Coronary artery (tissue), 2 donors: Measurements from ENCODE around the gene DYNLT2B.
"Not testable (repeated sequence)": the region's sequence is repeated elsewhere in the genome, so short reads cannot be mapped to it uniquely, and the experiment has no call there.

ENCODE experiments used
- DNase-seq: peaks from one replicate; pipeline ENCODE4 v3.0.0-alpha.2; 2017; ENCODE audit warnings: low spot score
- H3K27ac ChIP-seq, 2 donors: fragments of 200-600 bp; sonication (generic); one replicate each; pipeline ENCODE4 v1.5.1; 2016 to 2019
- H3K4me3 ChIP-seq: fragments of 200-600 bp; sonication (generic); 2 replicates; pipeline ENCODE4 v1.5.1; 2016; ENCODE audit warnings: mild to moderate bottlenecking, moderate library complexity
- TF ChIP-seq, protein P1 (sequence below): fragments of 200-600 bp; sonication (generic); IDR thresholded peaks from one replicate; pipeline ENCODE4 v1.5.1; 2019; ENCODE audit warnings: antibody characterized with exemption

DYNLT2B gene

GRCh38 chr3:196315821-196316220, 2.2 kb downstream of the DYNLT2B start:
- no peak for DNase-seq

DNA sequence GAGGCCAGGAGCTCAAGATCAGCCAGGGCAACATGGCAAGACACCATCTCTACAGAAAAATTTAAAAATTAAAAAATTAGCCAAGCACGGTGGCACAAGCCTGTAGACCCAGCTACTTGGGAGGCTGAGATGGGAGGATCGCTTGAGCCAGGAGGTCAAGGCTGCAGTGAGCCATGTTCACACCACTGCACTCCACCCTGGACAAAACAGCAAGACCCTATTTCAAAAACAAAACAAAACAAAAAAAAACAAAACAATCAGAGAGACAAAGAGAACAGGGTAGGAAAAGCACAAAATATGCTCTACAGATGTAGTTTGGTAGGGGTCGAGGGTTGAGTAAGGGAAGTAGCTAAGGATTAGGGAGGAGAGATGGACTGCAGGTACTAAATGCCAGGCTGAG, 3.4 kb downstream of the DYNLT2B start:
- H3K4me3 ChIP-seq: no peak overlapping the region
- H3K27ac ChIP-seq: no peak overlapping the region
- DNase-seq: no peak
- TF ChIP-seq, protein P1, sequence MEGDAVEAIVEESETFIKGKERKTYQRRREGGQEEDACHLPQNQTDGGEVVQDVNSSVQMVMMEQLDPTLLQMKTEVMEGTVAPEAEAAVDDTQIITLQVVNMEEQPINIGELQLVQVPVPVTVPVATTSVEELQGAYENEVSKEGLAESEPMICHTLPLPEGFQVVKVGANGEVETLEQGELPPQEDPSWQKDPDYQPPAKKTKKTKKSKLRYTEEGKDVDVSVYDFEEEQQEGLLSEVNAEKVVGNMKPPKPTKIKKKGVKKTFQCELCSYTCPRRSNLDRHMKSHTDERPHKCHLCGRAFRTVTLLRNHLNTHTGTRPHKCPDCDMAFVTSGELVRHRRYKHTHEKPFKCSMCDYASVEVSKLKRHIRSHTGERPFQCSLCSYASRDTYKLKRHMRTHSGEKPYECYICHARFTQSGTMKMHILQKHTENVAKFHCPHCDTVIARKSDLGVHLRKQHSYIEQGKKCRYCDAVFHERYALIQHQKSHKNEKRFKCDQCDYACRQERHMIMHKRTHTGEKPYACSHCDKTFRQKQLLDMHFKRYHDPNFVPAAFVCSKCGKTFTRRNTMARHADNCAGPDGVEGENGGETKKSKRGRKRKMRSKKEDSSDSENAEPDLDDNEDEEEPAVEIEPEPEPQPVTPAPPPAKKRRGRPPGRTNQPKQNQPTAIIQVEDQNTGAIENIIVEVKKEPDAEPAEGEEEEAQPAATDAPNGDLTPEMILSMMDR: no peak

More at GRCh38 chr3:196315821-196316220, 2.2 kb downstream of the DYNLT2B start:
- TF ChIP-seq, protein P1: no peak
- H3K4me3 ChIP-seq: no peak overlapping the region
- H3K27ac ChIP-seq: no peak overlapping the region

DNA sequence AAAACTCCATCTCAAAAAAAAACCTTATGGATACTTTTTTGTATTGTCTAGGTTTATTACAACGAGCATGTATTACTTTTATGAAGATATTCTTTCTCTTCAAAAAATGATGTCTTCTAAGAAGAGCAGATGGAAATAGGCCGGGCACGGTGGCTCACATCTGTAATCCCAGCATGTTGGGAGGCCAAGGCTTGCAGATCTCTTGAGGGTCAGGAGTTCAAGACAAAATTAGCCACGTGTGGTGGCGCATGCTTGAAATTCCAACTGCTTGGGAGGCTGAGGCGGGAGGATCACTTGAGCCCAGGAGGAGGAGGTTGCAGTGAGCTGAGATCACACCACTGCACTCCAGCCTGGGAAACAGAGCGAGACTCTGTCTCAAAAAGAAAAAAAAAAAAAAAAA, 4.0 kb downstream of the DYNLT2B start:
- H3K4me3 ChIP-seq, DNase-seq, H3K27ac ChIP-seq: not testable (repeated sequence)

- not testable (repeated sequence) for DNase-seq, H3K4me3 ChIP-seq, H3K27ac ChIP-seq
Measured at GRCh38 chr3:196302960-196303359, 15.1 kb downstream of the DYNLT2B start.

- not testable (repeated sequence) for H3K27ac ChIP-seq, H3K4me3 ChIP-seq, DNase-seq
Measured at GRCh38 chr3:196302551-196302950, 15.5 kb downstream of the DYNLT2B start.

- TF ChIP-seq, protein P1: no peak
- no peak for DNase-seq
- H3K4me3 ChIP-seq: no peak overlapping the region
- no peak overlapping the region for H3K27ac ChIP-seq
Measured at GRCh38 chr3:196298521-196298920, 19.5 kb downstream of the DYNLT2B start.

- TF ChIP-seq, protein P1: no peak
- no peak for DNase-seq
- H3K27ac ChIP-seq: no peak overlapping the region
- H3K4me3 ChIP-seq: no peak overlapping the region
Measured at GRCh38 chr3:196292286-196292923, 25.6 kb downstream of the DYNLT2B start.

DNA sequence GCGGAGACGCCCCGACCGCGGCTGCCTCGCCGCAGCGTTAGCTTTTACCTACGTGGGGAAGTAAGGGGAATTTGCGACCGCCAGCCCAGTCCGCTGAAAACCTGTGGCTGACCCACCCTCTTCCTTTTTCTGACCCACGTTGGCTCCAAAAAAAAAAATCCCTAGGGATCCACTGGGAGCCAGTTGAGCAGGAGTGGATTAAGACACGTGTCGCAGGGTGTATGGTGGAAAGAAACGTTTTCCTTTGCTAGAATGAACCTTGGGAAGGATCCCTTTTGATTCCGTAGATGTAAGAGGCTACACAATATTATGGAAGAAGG, 29.9 kb downstream of the DYNLT2B start:
- Histone ChIP-seq H3K4me3 (peak overlapping the region; percentile 88), H3K27ac (peak overlapping the region; percentile 82 to 96)
- TF ChIP-seq, protein P1: no peak
- no peak for DNase-seq
